ENCODE measurements around the gene L3MBTL4.

Gene L3MBTL4

GRCh38 chr18:6362559-6363129 lies 52.1 kb downstream of the L3MBTL4 start:
- DNase-seq: no peak

DNA sequence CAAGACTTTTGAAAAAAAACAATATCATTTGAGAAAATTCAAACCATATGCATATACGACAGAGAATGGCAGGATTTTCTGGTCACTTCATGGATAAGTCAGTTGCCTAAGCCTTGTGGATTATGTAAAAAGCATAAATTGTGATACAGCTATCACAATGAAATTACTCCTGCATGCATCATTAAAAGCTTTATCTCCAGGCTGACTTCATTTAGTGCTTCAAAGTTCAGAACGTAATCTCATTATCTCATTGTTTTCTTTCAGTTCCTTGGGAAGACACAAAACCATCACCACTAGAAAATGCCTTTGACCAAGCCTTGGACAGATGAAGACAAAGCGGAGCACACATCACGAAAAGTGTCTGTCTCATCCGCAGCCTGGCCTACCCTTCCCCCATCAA lies 57.0 kb downstream of the L3MBTL4 start:
- DNase-seq: no peak

GRCh38 chr18:6355789-6356589 lies 58.7 kb downstream of the L3MBTL4 start:
- no peak for DNase-seq

- no peak for DNase-seq
Observed at GRCh38 chr18:6352275-6352674, 62.4 kb downstream of the L3MBTL4 start.

DNA sequence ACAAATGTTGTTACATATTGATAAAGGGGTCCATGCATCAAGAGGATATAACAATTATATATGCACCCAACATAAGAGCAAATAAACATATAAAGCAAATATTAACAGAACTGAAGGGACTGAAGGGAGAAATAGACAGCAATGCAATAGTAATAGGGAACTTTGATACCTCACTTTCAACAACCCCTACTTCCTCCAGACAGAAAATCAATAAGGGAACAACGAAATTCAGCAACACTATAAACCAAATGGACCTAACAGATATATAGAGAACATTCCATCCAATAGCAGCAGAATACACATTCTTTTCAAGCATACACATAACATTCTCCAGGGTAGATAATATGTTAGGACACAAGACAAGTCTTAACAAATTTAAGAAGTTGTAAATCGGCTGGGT lies 71.7 kb downstream of the L3MBTL4 start:
- no peak for DNase-seq

DNA sequence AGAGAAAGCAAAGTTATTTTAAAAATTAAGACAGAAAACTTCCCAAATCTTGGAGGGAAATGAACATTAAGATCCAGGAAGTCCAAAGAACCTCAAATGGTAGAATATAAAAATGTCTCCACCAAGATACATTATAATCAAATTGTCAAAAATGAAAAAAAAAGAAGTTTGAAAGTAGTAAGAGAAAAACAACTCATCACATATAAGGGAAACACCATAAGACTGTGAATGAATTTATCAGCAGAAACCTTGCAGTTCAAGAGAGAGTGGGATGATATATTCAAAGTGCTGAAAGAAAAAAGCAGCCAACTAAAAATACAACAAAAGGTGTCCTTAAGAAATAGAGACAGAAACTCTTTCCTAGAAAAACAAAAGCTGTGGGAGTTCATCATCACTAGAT lies 73.0 kb downstream of the L3MBTL4 start:
- no peak for DNase-seq

GRCh38 chr18:6341303-6341702 lies 73.4 kb downstream of the L3MBTL4 start:
- no peak for DNase-seq

DNA sequence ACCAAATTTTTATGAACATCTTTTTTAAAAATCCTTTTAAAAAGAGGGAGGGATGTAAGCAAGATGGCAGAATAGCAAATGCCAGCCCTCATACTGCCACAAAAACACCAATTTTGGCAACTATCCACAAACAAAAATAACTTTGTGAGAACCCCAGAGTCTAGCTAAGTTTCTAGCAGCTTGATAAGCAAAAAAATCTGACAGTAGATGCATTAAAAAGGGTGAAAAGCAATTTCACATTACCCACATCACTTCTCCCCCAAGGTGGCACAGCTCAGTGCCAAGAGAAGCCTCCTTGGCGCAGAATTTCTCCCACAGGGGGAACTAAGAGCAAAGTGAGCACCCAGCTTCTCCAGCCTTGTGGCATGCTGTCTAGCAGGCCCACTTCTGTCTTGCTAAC lies 74.6 kb downstream of the L3MBTL4 start:
- DNase-seq: no peak

GRCh38 chr18:6336239-6336638 lies 78.5 kb downstream of the L3MBTL4 start:
- no peak for DNase-seq

DNA sequence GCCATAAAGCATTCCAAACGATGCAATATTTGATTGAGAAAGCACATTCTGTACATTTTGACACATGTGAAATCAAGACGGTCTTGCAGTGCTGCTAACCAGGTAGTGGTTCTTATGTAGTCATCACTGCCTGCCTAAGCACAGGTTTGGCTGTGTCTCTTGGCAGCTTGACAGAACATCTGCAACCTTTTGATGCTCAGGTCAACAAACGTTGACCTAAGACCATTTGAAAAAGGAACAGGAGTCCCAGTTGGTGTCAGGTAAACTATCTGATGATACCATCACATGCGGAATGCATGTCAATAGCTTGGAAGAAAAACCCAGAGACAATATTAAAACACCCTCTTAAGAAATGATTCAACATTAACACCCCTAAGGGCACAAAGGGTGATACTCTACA lies 80.7 kb downstream of the L3MBTL4 start:
- DNase-seq: no peak

DNA sequence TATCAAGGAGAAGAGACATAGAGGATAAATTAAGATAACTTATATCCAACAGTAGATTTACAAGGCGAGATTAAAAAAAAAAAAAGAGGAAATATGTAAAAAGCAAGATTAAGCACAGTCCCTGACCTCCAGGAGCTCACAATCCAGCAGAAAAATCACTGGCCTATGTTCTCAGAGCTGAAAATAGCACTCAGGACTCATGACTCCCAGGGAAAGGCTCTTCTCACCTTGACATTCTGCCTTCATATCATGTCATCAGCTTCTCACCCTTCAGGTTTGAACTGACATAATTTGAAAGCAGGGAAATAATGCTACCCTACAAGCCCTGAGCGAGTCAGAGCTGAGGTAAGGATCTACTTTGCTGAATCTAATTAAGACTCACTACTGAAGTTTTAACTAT lies 82.8 kb downstream of the L3MBTL4 start:
- no peak for DNase-seq

GRCh38 chr18:6330786-6331185 lies 83.9 kb downstream of the L3MBTL4 start:
- no peak for DNase-seq

DNA sequence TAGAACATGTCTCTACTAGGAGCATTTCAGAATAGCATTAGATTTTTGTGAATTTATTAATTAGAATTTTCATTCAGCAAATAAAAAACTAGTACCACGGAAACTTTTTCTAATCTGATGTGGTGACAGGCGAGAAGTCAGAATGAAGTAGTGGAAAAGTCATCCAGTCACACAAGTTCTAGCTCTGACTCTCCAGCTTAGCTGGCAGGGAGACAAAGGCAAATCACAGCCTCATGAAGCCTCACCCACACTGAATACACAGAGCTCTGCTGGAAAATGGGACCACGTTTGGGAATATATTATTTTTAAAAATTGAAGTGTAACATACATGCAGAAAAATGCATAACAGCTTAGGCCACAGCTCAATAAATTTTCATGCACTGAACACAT lies 86.1 kb downstream of the L3MBTL4 start:
- no peak for DNase-seq

- DNase-seq: no peak
Observed at GRCh38 chr18:6327895-6328620, 86.7 kb downstream of the L3MBTL4 start.

GRCh38 chr18:6327485-6327884 lies 87.2 kb downstream of the L3MBTL4 start:
- no peak for DNase-seq

GRCh38 chr18:6326566-6326965 lies 88.1 kb downstream of the L3MBTL4 start:
- no peak for DNase-seq

GRCh38 chr18:6323319-6323889 lies 91.3 kb downstream of the L3MBTL4 start:
- DNase-seq: no peak

DNA sequence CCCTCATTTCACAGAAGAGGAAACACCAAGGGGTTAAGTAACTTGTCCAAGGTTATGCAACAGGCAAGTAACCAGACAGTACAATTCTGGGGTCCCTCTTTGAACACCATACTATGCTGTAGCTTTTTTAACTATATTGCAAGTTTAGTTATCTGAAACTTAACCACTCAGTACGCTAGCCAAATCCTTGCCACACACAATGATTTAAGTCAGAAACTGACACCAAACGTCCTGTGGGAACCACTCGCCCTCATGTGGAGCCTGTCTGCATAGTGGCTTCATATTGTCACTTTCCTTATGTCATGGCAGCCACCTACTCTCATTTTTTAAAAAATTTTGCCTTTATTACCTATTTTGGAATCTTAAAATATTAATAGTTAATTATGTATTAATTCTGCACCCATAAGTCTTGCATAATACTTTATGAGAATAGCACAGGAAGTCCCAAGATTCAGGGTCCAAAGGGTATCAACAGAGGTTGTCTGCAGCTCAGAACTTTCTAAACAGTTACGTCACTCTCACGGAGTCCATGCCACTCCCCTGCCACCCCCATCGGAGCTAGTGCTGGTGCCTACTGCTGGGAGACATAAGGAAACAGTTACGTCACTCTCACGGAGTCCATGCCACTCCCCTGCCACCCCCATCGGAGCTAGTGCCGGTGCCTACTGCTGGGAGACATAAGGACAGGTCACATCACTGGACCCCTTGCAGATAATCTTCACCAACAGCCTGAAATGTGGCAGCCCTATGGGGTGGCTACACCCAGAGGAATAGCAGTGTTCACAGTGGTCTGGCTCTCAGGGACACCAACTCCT lies 99.0 kb downstream of the L3MBTL4 start:
- no peak for DNase-seq

GRCh38 chr18:6313415-6313814 lies 101.3 kb downstream of the L3MBTL4 start:
- no peak for DNase-seq

- no peak for DNase-seq
Observed at GRCh38 chr18:6311456-6312215, 103.1 kb downstream of the L3MBTL4 start.

- DNase-seq: no peak
Observed at GRCh38 chr18:6310714-6311113, 104.0 kb downstream of the L3MBTL4 start.

GRCh38 chr18:6297875-6298274 lies 116.8 kb downstream of the L3MBTL4 start:
- DNase-seq: no peak
